A549 (cell line): ENCODE results near the gene SLC13A5. TPM values are rescaled to one million over a fixed set of nuclear protein-coding genes. Genes with fewer than 3 reads are reported as not detected.
A peak's percentile ranks its signal among the peaks of the same experiment; 100 is the strongest.
"Not testable (repeated sequence)": the region's sequence is repeated elsewhere in the genome, so short reads cannot be mapped to it uniquely, and the experiment has no call there.

Experiments used
- ATAC-seq, 2 experiments: fragments of 200-7000 bp in 1 of 2; fragments of >200 bp in 1 of 2; cut with Nextera tagmentation in 1 of 2; cut with Tn5 transposase in 1 of 2; 3 replicates each; pipeline versions ENCODE4 v1.8.0 to v1.9.1; 2018 to 2020; ENCODE audit warnings: mild to moderate bottlenecking in 1 of 2, moderate library complexity in 1 of 2
- CTCF ChIA-PET: fragments of 300-600 bp; sonication (Branson Sonifier 250); formaldehyde crosslinking; extraction: SDS; loops from one replicate; lab custom pipeline; 2021; ENCODE audit warnings: antibody characterized with exemption, inconsistent platforms; lab: Yijun Ruan, JAX
- POLR2A ChIA-PET: fragments of 350-600 bp; formaldehyde crosslinking; extraction: SDS; loops from one replicate; lab custom pipeline; 2021; ENCODE audit warnings: antibody characterized with exemption, inconsistent platforms; lab: Yijun Ruan, JAX
- DNase-seq, 2 experiments: peaks; one replicate each; pipeline versions ENCODE4 v3.0.0 to v3.0.0-alpha.2; 2011 to 2016; ENCODE audit warnings: low read depth in 1 of 2, low spot score in 1 of 2
- FAIRE-seq: peaks from 2 replicates; lab custom pipeline; 2011; peaks lifted over from hg19 to GRCh38; lab: Jason Lieb, UNC
- H3K27ac ChIP-seq, 2 experiments: fragments of >200 bp; sonication (Bioruptor Twin); formaldehyde crosslinking; 3 replicates each; pipeline ENCODE4 v1.5.1; 2016 to 2017
- H3K4me1 ChIP-seq: fragments of >200 bp; sonication (Bioruptor Twin); formaldehyde crosslinking; 3 replicates; pipeline ENCODE4 v1.6.1; 2016
- H3K4me2 ChIP-seq: fragments of >200 bp; sonication (Bioruptor Twin); formaldehyde crosslinking; 3 replicates; pipeline ENCODE4 v1.6.1; 2016
- H3K4me3 ChIP-seq: fragments of >200 bp; sonication (Bioruptor Twin); formaldehyde crosslinking; 3 replicates; pipeline ENCODE4 v1.5.1; 2016
- H3K9me3 ChIP-seq: fragments of >200 bp; sonication (Bioruptor Twin); formaldehyde crosslinking; 3 replicates; pipeline ENCODE4 v1.6.1; 2016
- BHLHE40 ChIP-seq: IDR thresholded peaks from 2 replicates; pipeline ENCODE4 v1.6.1; 2012; ENCODE audit warnings: low read depth, low read length, inconsistent platforms
- CTCF ChIP-seq: fragments of >200 bp; sonication (Bioruptor Twin); formaldehyde crosslinking; IDR thresholded peaks from 3 replicates; pipeline ENCODE4 v1.5.1; 2016
- EHMT2 ChIP-seq: fragments of 200-600 bp; sonication (generic); IDR thresholded peaks from 2 replicates; pipeline ENCODE4 v1.6.1; 2016; ENCODE audit warnings: antibody characterized with exemption, low read depth, mild to moderate bottlenecking, moderate library complexity
- FOSB ChIP-seq: fragments of 250-450 bp; sonication (Bioruptor Pico); IDR thresholded peaks from 2 replicates; pipeline ENCODE4 v1.5.0; 2020; ENCODE audit warnings: mild to moderate bottlenecking, moderate library complexity
- FOXS1 ChIP-seq: fragments of 250-450 bp; sonication (Bioruptor Pico); IDR thresholded peaks from 2 replicates; pipeline ENCODE4 v1.5.0; 2020; ENCODE audit warnings: mild to moderate bottlenecking, moderate library complexity
- GATA3 ChIP-seq: IDR thresholded peaks from 2 replicates; pipeline ENCODE4 v1.6.1; 2012; ENCODE audit warnings: borderline replicate concordance
- HEYL ChIP-seq: fragments of 250-450 bp; sonication (Bioruptor Pico); IDR thresholded peaks from 2 replicates; pipeline ENCODE4 v1.8.0; 2021; ENCODE audit warnings: mild to moderate bottlenecking, moderate library complexity
- HOXA7 ChIP-seq: fragments of 250-450 bp; sonication (Bioruptor Pico); IDR thresholded peaks from 2 replicates; pipeline ENCODE4 v1.5.0; 2020; ENCODE audit warnings: mild to moderate bottlenecking, moderate library complexity
- KDM5A ChIP-seq: fragments of 200-600 bp; sonication (generic); IDR thresholded peaks from 2 replicates; pipeline ENCODE4 v1.6.1; 2016; ENCODE audit warnings: antibody characterized with exemption, mild to moderate bottlenecking
- MAFK ChIP-seq: fragments of 450-650 bp; IDR thresholded peaks from 2 replicates; pipeline ENCODE4 v1.6.1; 2014; ENCODE audit not compliant: partially characterized antibody
- NFE2L2 ChIP-seq: fragments of 150-350 bp; conservative IDR thresholded peaks from 2 replicates; pipeline ENCODE4 v1.6.1; 2014; ENCODE audit warnings: low read length
- NPAS2 ChIP-seq: fragments of 250-450 bp; sonication (Bioruptor Pico); IDR thresholded peaks from 2 replicates; pipeline ENCODE4 v1.8.0; 2022; ENCODE audit warnings: mild to moderate bottlenecking, moderate library complexity, borderline replicate concordance
- NR3C1 ChIP-seq: fragments of >200 bp; sonication (Bioruptor Twin); formaldehyde crosslinking; IDR thresholded peaks from 3 replicates; pipeline ENCODE4 v1.6.1; 2017
- PHF8 ChIP-seq: fragments of 200-600 bp; sonication (generic); IDR thresholded peaks from 2 replicates; pipeline ENCODE4 v1.6.1; 2016; ENCODE audit warnings: low read depth, mild to moderate bottlenecking, antibody characterized with exemption, moderate library complexity, borderline replicate concordance
- RNF2 ChIP-seq: fragments of 200-600 bp; sonication (generic); IDR thresholded peaks from 2 replicates; pipeline ENCODE4 v1.6.1; 2016; ENCODE audit warnings: low read depth, mild to moderate bottlenecking, antibody characterized with exemption, moderate library complexity, borderline replicate concordance
- SREBF2 ChIP-seq: fragments of 450-650 bp; IDR thresholded peaks from 2 replicates; pipeline ENCODE4 v1.6.1; 2014; ENCODE audit warnings: mild to moderate bottlenecking, moderate library complexity
- TP53 ChIP-seq: fragments of 250-450 bp; sonication (Bioruptor Pico); IDR thresholded peaks from 2 replicates; pipeline ENCODE4 v1.5.0; 2021; ENCODE audit warnings: mild to moderate bottlenecking, moderate library complexity
- ZC3H11A ChIP-seq: fragments of 450-650 bp; IDR thresholded peaks from 2 replicates; pipeline ENCODE4 v1.6.1; 2014; ENCODE audit warnings: antibody characterized with exemption, mild to moderate bottlenecking
- ZSCAN20 ChIP-seq: fragments of 250-450 bp; sonication (Bioruptor Pico); IDR thresholded peaks from 2 replicates; pipeline ENCODE4 v1.8.0; 2022; ENCODE audit warnings: mild to moderate bottlenecking, moderate library complexity
- WGBS: methylation state at CpG from one replicate; pipeline ENCODE4 v1.1.6; 2017; ENCODE audit errors: missing lambda C conversion rate; 5-methylcytosine and 5-hydroxymethylcytosine counted together
- polyA plus RNA-seq, 4 experiments: library from polyadenylated mRNA; depleted of rRNA in 3 of 4; stranded (reverse); fragments of >200 nt; fragmentation: RNase III in 1 of 4; extraction: RNeasy Plus Mini Kit Qiagen cat#74134 plus additional on column Dnase treatment in 1 of 4; gene quantifications; 2 replicates in 3 of 4; 3 replicates in 1 of 4; pipeline ENCODE4 v1.2.3, GENCODE V29; 2011 to 2017
- TF ChIP-seq, protein P1 (sequence below): fragments of 150-350 bp; IDR thresholded peaks from 2 replicates; pipeline ENCODE4 v1.6.1; 2014; ENCODE audit warnings: low read depth, mild to moderate bottlenecking, low read length
- TF ChIP-seq, protein P2 (sequence below): fragments of 250-450 bp; sonication (Bioruptor Pico); IDR thresholded peaks from 2 replicates; pipeline ENCODE4 v1.5.0; 2020; ENCODE audit warnings: low read depth, mild to moderate bottlenecking, moderate library complexity
- TF ChIP-seq, protein P3 (sequence below): fragments of 450-650 bp; IDR thresholded peaks from 2 replicates; pipeline ENCODE4 v1.6.1; 2014; ENCODE audit warnings: antibody characterized with exemption

The SLC13A5 gene
- polyA plus RNA-seq, 2 of the 4 experiments (the other 2 are of a cell fraction): 0.15 to 0.26 TPM

- 41% methylated on average over 6 of the region's 6 CpGs for WGBS
- CTCF ChIA-PET, H3K27ac ChIP-seq: not testable (repeated sequence)
- 0 out of 2 replicates have a peak, but pooled peaks have one; percentile 12 for TF ChIP-seq ZC3H11A
- TF ChIP-seq, all 56 proteins: peak for 1; not testable (repeated sequence) for 55
- DNase-seq, ATAC-seq, POLR2A ChIA-PET, H3K4me1 ChIP-seq, H3K4me2 ChIP-seq, FAIRE-seq, H3K4me3 ChIP-seq: not testable (repeated sequence)
- H3K9me3 ChIP-seq: peaks cover 12% of the 10 kb centered on the region
These were observed 33.5 kb upstream of the SLC13A5 start for GRCh38 chr17:6746665-6747064.

GRCh38 chr17:6729531-6729930 lies 16.4 kb upstream of the SLC13A5 start:
- H3K4me1 ChIP-seq: no peaks in the 10 kb centered on the region
- no peak overlapping the region for H3K4me2 ChIP-seq
- FAIRE-seq: no peak
- no peaks in the 10 kb centered on the region; the same call in 2 of the 3 replicates for H3K9me3 ChIP-seq
- no peak for DNase-seq
- ChIA-PET CTCF (interaction anchor here (1.7 kb wide), 1 partner anchor 275 kb away, joined by 5 read pairs; no protein-coding TSS in a partner anchor), POLR2A (no interaction called here)
- no peak overlapping the region for H3K27ac ChIP-seq
- TF ChIP-seq CTCF: no peak
- TF ChIP-seq, protein P1, sequence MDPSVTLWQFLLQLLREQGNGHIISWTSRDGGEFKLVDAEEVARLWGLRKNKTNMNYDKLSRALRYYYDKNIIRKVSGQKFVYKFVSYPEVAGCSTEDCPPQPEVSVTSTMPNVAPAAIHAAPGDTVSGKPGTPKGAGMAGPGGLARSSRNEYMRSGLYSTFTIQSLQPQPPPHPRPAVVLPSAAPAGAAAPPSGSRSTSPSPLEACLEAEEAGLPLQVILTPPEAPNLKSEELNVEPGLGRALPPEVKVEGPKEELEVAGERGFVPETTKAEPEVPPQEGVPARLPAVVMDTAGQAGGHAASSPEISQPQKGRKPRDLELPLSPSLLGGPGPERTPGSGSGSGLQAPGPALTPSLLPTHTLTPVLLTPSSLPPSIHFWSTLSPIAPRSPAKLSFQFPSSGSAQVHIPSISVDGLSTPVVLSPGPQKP: no peak
- TF ChIP-seq EHMT2: no peak
- no peak for TF ChIP-seq NFE2L2
- TF ChIP-seq ZSCAN20 (CRISPR knock-in tag): no peak
- no peak for TF ChIP-seq NPAS2
- 47% methylated on average over 4 of the region's 4 CpGs for WGBS
- no peak overlapping the region for H3K4me3 ChIP-seq
- ATAC-seq: no peak

DNA sequence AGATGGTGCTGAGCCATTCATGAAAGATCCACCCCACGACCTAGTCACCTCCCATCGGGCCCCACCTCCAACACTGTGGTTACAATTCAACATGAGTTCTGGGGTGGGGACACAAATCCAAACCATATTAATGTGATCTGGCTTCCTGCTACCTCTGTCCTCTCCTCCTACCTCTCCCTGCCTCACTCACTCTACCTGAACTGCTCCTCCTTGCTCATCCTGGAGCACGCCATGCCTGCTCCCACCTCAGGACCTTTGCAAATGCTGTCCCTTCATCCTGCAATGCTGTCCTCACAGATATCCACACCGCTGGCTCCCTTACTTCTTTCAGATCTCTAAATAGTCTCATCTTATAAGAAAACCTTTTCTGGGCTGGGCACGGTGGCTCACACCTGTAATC lies 10.8 kb upstream of the SLC13A5 start:
- WGBS: 41% methylated on average over 5 of the region's 5 CpGs

DNA sequence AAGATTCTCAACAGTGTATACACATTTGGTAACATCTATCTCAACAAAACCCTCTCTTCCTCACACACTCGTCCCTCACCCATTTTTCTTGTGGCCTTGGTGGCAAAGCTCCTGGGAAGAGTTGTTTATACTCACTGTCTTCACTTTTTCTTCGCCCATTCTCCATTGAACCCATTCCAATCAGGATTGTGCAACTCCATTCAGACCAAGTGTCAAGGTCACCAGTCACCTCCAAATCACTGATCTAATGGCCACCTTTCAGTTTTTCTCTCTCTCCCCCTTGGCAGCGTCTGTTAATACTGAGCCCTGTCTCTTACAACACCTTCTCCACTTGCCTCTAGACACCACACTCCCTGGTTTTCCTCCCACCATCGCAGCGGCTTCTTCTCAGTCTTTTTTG lies 8.6 kb upstream of the SLC13A5 start:
- ATAC-seq: no peak
- no peak overlapping the region for H3K27ac ChIP-seq
- 35% methylated on average over 5 of the region's 5 CpGs for WGBS
- H3K4me1 ChIP-seq: no peaks in the 10 kb centered on the region
- no peak for FAIRE-seq
- ChIA-PET POLR2A (no interaction called here), CTCF (no interaction called here)
- H3K4me3 ChIP-seq: no peak overlapping the region
- H3K4me2 ChIP-seq: no peak overlapping the region
- TF ChIP-seq GATA3 (no peak), TP53 (no peak), HOXA7 (no peak), PHF8 (no peak), RNF2 (no peak), SREBF2 (no peak), NR3C1 (no peak), NFE2L2 (no peak), KDM5A (no peak), FOSB (CRISPR knock-in tag) (no peak), FOXS1 (CRISPR knock-in tag) (no peak), MAFK (no peak), HEYL (CRISPR knock-in tag) (no peak)
- TF ChIP-seq, protein P1: no peak
- TF ChIP-seq, protein P2, sequence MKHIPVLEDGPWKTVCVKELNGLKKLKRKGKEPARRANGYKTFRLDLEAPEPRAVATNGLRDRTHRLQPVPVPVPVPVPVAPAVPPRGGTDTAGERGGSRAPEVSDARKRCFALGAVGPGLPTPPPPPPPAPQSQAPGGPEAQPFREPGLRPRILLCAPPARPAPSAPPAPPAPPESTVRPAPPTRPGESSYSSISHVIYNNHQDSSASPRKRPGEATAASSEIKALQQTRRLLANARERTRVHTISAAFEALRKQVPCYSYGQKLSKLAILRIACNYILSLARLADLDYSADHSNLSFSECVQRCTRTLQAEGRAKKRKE (CRISPR knock-in tag): no peak
- TF ChIP-seq, protein P3, sequence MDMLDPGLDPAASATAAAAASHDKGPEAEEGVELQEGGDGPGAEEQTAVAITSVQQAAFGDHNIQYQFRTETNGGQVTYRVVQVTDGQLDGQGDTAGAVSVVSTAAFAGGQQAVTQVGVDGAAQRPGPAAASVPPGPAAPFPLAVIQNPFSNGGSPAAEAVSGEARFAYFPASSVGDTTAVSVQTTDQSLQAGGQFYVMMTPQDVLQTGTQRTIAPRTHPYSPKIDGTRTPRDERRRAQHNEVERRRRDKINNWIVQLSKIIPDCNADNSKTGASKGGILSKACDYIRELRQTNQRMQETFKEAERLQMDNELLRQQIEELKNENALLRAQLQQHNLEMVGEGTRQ: no peak
- no peak for DNase-seq
- 0 out of 3 replicates have a peak, but pooled peaks cover 1% of the 10 kb centered on the region for H3K9me3 ChIP-seq

More for the DNA sequence above, 10.8 kb upstream of the SLC13A5 start:
- DNase-seq (no peak), ATAC-seq (no peak), FAIRE-seq (no peak)
- TF ChIP-seq BHLHE40 (no peak), EHMT2 (no peak)
- no peak overlapping the region for H3K4me3 ChIP-seq
- CTCF ChIA-PET: interaction anchor here (1.5 kb wide), 1 partner anchor 58 kb away, joined by 3 read pairs; no protein-coding TSS in a partner anchor
- no peaks in the 10 kb centered on the region for H3K4me1 ChIP-seq
- H3K4me2 ChIP-seq: no peak overlapping the region
- no peak overlapping the region for H3K27ac ChIP-seq
- POLR2A ChIA-PET: no interaction called here
- H3K9me3 ChIP-seq: no peaks in the 10 kb centered on the region
